Right lobe of liver (tissue), 4 donors: ENCODE data around the gene EGFL8.

Experiments
- CTCF ChIP-seq, 4 donors: fragments of 200-600 bp in 3 of 4; fragments of 450-650 bp in 1 of 4; IDR thresholded peaks; one replicate each; pipeline versions ENCODE4 v1.5.1 to v1.8.0; 2016 to 2022; ENCODE audit warnings: antibody characterized with exemption in 4 of 4, mild to moderate bottlenecking in 2 of 4
- POLR2A ChIP-seq: fragments of 450-650 bp; IDR thresholded peaks from one replicate; pipeline ENCODE4 v1.6.1; 2017; ENCODE audit warnings: antibody characterized with exemption, mild to moderate bottlenecking
- donor health status: DM: no; HTN: no; CAD: no.
- donor health status: DM: no; HTN: no; CAD: no.
- donor health status: DM: no; HTN: yes; CAD: no.

- no peak for TF ChIP-seq CTCF (IDR thresholded peaks at IDR 0.05)
- no peak for TF ChIP-seq POLR2A
Measured at GRCh38 chr6:32123681-32124080, 40.7 kb upstream of the EGFL8 start.
